GM21825 (cell line): ENCODE measurements around the gene SMCO4.
A peak's percentile ranks its signal among the peaks of the same experiment; 100 is the strongest.

Source experiments
- ATAC-seq: cut with Tn5 transposase; IDR thresholded peaks from one replicate; pipeline ENCODE4 v1.9.1; 2021; ENCODE audit warnings: mild to moderate bottlenecking, moderate library complexity; ENCODE audit not compliant: unreplicated experiment

SMCO4 gene

DNA sequence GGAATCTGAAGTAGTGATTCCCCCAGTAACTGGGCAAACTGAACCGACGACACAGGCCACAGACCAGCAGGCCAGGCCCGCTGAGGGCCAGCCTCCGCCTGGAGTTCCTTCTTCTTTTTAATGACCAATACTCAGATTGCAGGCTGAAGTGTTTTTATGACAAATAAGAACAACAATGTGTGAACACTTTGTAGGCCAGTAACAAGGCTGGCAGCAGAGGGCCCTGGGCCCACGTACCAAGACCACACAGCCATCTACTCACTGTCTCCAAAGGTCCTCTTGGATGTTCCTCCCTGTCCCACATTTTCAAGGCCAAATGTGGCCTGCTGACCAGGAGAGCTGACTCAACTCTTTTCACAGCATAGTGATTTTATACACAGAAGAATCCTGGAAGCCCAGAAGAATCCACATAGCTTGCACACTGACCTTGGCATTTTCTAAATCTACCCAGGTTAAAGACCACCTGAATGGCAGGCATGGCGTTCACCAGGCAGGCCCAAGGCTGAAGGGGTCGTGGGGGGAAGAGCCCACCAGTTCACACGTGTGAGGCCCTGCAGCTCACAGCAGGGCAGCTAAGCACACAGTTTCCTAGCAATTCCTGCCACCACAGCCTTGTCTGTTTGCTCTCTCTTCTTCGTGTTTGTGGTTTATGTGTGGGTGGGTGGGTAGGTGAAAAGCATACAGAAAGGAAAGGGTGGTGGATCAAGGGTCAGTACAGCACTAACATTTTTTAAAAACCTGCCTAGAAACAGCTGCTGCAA is 13.3 kb downstream of the SMCO4 start:
- ATAC-seq, result no peak

DNA sequence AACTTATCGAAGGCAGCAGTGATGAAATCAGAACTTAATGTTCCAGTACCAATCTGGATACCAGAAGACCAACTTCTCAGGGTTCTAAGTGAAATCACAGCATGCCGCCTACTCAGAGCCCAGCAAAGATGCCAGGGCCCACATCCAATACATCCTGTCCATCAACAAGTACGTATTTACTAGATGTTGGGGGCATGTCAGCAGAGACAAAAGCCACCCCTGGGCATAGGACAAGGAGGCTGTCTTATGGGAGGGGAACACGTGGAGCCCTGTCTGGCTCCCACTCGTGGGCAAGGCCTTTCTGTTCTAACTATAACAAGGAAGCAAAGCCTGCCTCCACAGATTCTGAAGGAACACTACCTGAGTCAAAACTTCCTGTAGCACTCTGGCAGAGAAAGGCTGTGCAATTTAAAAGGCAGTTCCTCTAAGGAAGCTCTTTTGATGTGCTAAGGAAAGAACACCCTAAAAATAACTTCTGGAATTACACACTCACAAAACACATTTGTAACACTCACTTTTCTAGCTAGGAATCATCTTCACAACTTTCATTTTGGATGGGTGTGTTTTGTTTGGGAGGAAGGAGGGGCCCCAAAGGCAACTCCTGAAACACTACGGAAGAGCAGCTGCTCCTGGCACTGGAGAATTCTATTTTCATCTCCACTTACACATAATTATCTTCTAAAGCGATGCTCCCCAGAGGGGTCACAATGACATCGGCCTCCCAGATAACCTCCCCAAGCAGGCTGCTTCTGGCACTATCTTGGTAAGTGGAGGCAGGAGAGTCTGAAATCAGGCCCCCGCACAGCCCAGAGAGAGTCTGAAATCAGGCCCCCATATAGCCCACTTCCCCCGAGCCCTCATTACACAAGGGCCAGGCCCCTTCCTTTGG is 14.2 kb downstream of the SMCO4 start:
- no peak for ATAC-seq

DNA sequence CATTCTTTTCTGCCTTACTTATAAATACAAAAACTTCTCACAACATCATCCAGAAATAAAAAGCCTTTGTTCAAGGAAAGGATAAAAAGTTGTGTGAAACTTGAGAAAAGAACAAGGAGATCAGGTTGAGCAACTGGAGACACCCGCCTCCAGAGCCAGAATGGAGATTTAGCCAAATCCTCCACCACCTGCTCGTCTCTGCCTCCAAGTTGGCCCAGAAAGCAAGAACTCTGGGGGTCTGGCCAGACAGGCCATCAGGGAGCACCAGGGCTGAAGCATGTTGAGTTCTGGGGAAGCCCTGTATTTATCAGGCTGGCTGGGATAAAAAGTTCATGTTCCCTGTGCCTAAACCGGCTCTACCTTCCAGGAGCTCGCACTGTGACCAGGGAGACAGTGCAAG is 14.9 kb downstream of the SMCO4 start:
- ATAC-seq, result no peak

DNA sequence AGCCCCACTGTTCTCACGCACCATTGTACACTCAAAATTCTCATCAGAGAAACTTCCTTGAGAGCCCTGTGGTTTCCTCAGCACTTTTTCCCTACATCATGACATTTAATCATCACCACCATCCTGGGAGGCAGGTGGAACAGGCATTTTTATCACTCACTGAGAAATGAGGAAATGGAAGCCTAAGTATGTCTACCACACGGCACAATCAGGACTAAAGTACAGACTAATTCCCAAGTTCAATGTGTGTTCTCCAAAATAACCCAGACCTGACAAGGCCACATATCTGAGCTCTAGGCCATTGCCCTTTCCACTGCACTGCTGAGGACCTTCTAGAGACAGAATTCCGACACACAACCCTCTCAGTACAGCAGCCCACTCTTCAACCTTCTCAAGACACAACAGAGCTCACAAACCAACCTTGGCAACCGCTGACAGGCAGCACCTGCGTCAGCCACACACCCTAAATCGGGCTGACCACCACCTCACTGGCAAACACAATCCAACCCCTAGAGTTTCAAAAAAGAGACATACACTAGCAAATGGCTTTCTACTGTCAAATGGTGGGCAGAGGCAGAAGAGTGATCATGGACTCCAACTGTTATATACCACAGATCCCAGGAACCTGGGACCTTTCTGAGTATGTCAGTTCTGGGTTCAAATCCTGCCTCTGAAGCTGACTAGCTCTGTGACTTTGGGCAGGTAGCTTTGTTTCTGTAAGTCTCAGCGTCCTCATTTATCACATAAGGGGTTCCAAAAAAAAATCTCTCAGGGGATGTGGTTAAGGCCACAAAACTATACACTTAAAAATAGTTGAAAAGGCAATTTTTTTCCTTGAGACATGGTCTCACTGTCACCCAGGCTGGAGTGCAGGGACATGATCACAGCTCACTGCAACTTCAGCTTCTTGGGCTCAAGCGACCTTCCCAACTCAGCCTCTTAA is 16.3 kb downstream of the SMCO4 start:
- no peak for ATAC-seq

DNA sequence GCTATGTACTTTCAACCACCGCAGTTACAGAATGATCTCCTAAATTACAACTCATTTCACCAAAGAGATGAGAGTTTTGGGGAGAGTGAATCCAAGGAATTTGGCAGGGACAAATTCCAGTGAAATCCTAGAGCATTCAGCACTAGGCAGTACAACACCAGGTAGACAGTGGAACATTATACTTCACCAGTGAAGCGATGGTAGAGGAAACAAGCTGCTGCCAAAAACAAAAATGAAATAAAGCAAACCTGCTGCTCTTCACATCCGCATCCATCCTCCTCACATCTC is 16.9 kb downstream of the SMCO4 start:
- ATAC-seq, result no peak

DNA sequence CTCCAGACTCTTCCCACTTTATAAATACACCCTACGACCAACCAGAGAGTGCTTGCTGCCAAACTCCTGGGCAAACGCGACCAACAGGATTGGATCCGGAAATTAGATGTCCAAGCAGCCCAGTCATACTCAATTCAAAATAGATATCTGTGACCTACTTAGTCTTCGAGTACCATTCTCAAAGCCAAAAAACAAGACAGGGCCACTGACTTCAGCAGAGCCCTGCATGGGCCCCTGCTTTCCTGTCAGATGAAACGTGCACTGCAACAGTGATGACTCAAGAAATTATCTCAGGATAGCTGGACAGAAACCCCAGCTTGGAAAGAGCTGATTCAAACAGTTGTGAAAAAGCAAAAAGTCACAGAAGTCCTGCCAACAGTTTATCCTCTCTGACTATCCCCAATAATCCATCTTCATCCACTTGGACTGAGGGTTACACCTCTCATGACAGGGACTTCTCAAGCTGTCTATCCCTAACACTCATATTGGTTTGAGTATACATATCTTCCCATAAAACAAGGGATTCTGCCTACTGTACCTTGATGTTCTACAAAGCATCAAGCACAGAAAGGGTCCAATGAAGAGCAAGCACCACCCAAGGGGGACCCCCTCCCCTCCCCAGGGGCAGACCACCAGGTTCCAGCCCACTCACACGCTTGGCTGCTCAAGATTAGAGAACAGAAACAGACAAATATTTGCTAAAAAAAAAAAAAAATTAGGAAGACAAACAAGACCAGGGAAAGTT is 17.4 kb downstream of the SMCO4 start:
- no peak for ATAC-seq

DNA sequence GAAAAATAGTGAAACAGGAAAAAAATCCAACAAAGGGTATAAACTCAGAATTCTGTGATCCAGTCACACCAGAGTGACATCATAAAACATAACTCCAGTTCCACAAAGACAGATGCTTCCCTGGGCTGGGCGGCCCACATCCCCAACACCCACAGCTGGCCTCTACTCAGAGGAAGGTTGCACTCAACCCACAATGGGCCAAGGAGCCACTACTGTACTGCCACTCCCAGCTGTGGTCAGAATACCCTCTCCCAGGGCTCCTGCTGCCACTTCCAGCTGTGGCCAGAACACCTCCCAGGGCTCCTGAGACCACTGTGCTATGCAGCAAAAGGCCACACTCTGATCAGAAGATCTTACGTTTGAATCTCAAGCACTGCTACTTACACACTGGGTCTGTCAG is 18.3 kb downstream of the SMCO4 start:
- no peak for ATAC-seq

DNA sequence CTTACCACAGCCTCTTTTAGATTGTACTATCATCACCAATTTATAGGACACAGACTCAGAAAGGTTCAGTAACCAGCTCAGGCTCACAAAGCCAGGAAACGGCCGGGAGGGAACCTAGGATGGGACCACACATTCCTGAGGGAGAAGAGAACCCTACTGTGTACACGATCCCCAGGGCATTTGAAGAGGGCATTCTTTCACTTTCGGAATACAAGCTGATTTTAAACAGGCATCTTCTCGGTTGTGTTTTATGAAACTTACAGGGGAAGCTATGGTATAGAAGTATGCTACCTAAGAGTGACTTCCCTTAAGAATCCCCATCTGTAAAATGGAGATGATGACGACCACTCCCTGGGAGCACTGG is 19.0 kb downstream of the SMCO4 start:
- peak; percentile 39 for ATAC-seq

DNA sequence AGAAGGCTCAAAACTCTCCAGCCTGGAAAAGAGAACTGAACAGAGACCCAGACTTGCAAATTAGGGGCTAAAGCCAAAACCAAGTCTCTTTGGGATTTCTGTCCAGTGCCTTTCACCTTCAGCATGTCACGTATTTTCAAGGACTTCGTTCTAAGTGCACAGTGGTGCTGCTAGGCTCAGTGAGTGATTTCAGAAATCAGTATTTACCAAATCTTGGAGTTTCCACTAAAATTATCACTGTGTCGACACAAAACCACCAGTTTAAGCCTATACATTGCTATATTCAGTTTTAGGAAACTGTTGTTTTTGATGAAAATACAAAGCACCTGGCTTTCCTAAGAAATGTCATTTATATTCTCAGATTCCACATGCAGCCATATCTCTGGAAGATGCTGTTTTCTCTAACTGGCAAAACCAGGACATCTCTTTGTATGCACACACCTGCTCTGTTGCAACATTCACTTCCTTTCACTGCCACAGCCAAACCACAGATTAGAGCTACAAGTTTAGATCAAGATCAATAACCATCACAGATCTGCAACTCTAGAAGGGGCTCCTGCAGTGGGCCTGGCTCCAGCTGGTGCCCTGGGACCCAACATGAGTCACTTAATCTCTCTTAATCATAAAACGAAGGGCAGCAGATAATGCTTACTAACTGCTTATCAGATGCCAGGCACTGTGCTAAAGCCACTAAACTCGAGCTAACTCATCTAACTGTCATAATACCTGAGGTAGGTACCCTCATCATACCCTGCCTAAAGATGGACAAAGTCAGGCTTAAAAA is 22.3 kb downstream of the SMCO4 start:
- no peak for ATAC-seq

DNA sequence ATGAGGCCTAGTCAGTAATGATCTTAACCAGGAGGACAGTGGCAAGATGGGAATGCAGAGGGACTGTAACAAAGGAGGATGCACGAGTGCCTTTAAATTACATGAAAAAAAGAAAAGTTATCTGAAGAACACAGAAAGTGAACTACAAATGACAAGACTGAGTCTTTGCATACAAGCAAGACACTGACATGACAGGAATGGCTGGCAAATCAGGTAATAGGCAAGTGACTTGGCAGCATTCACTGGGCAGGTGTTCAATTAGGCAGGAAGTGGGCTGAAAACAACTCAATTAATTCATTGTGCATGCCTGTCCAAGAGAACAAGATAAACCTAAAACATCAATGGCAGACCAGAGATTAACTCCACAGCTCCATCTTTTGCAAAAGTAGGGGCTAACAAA is 24.0 kb downstream of the SMCO4 start:
- ATAC-seq, result no peak

DNA sequence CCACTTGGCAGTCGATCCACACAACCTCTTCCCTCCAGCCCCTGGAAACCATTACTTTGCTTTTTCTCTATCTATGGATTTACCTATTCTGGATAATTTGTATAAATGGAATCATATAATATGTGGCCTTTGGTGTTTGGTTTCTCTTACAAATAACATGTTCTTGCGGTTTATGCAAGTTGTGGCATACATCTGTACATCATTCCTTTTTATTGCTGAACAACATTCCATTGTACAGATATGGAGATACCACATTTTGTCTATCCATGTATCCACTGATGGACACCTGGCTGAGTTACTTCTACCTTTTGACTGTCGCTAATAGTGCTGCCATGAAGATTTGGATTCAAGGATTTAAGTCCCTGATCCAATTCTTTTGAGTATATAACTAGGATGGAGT is 25.1 kb downstream of the SMCO4 start:
- no peak for ATAC-seq

DNA sequence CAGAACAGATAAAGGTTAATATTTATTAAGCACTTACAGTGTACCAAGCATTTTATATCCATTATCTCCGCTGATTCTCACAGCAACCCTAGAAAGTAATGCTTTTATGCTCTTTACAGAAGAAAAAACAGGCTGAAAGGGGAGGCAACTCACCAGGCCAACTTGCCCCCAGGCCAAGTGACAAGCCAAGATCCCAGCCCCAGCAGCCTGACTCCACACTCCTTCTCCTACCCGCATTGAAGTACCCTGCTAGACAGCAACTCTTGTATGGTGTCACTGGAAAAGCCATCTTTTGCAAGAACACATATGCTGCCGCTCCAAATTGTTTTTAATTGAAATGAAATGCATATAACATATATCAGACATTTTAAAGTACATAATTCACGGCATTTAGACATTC is 25.6 kb downstream of the SMCO4 start:
- no peak for ATAC-seq

DNA sequence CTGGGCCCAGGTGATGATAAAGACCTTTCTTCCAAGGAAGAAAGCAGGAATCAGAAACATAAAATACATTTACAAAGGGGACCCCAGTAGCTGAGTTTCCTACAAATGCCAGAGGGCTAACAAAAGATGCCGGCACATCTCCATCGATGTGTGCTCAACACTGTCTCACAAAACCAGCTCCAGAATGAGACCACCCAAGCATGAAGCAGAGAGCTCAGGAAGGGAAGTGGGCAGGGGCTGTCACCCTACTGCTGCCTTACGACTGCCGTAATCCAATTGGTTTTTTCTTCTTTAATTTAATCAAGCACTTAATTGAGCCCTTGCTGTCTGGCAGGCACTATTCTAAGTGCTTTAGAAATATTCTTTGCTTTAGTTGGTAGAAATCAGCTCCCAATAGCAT is 26.1 kb downstream of the SMCO4 start:
- no peak for ATAC-seq

DNA sequence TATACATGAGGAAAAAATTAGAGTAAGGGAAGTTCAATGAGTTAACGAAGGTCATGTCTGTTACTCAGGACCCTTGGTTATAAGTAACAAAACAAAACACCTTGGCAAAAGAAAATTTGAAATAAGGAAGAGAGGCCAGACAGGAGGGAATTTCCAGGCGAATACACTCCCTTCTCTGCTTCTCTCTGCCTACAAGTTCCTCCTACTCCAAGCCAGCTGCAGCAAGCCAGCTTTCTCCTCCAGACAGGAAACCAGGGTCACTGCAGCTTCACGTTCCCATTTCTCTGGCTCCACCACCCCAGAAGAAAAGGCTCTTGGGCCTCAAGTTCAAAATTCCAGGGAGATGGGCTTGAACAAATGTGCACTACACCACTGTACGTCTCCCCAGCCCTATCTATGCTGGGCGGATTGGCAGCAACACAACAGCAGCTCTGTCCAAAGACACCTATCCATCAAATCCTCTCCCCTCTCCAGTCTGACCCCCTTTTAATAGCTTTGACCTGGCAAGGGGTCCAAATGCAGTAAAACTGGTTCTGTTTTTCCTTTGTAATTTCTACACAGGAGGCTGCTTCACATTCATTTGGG is 27.7 kb downstream of the SMCO4 start:
- ATAC-seq, result no peak

DNA sequence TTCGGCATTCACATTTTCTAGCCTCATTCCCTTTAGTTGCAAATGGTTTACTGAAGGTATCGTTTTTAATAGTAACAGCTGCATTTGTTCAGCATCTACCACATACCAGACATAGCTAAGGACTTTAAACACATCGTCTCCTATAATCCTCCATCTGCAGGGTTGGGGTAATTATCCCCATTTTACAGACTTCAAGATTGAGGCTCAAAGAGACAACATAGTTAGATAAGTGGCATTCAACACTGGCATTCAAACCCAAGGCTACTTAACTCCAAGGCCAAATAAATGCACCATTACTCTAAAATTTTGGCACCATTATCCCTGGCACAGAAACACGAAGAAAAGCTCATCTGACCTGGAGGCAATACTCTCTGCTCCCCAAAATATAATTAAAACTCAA is 28.5 kb downstream of the SMCO4 start:
- ATAC-seq, result no peak

DNA sequence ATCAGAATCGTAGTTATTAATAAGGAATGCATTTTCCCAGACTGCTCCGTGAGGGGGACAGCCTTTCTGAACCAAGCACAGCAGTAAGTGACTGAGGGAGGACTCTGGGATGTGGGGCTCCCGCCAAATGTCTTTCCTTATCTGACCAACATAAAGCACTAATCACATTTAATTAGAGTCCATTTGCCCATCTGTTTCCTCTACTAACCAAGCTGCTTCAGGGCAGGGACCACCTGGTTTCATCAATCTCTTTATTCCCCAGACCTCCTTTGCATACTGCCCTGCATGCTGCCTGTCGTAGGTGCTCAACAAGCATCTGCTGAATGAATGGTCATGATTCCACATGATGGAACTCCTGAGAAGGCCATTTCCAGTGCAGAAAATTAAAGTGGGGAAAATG is 29.4 kb downstream of the SMCO4 start:
- ATAC-seq, result no peak

DNA sequence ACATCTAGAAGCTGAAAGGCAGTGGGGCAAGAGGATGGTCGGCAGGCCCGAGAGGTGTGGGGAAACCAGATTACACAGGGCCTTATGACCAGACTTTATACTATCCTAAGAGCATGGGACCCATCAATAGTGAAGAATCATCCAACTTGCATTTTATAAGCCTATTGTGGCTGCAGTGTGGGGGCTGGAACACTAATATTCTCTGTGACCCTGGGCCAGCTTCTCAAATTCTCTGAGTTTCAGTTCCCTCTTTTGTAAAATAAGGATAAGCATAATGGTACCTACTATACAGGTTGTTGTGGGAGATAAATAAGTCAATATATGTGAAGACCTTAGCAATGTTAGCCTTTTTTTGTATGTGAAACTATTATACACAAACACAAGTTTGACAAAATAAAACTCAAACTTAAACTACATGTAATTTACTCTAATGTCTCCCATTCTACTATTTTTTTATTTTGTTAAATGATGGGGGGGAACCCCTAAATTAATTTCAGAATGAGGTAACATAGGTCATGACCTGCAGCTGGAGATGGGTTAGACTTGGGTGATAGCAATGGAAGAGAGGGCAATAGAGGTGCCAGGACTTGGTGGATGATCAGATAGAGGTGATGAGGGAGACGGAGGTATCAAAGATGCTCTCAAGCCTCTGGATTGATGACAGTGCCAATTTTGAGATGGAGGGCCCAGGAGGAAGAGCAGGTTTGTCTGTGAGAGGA is 30.1 kb downstream of the SMCO4 start:
- peak; percentile 73 for ATAC-seq

DNA sequence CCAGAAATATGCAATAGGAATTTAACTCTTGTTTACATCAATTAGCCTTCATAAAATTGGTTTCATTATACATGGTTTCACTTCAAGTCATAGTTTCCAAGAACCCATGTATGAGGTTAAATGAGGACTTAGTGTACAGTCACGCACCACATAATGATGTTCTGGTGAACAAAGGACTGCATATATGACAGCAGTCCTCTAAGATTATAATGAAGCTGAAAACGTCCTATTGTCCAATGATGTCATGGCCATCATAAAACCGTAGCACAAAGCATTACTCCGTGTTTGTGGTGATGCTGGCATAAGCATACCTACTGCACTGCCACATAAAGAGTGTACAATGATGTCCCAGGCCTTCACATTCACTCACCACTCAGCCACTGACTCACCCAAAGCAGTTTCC is 31.1 kb downstream of the SMCO4 start:
- peak; percentile 83 for ATAC-seq
